ENCODE data around the gene LRRC58.

The LRRC58 gene

GRCh38 chr3:120274739-120275167 lies 74.4 kb downstream of the LRRC58 start:
- no peak for DNase-seq

Measured in stimulated activated naive CD4-positive, alpha-beta T cell (primary cell).